LNCAP (cell line): ENCODE results near the gene TOP1.

Experiments used
- TF ChIP-seq, protein P1 (sequence below): fragments of 450-650 bp; IDR thresholded peaks from 2 replicates; pipeline ENCODE4 v1.5.1; 2017; ENCODE audit warnings: mild to moderate bottlenecking

Gene TOP1

GRCh38 chr20:41119614-41120561 is 91.3 kb downstream of the TOP1 start:
- TF ChIP-seq, protein P1, sequence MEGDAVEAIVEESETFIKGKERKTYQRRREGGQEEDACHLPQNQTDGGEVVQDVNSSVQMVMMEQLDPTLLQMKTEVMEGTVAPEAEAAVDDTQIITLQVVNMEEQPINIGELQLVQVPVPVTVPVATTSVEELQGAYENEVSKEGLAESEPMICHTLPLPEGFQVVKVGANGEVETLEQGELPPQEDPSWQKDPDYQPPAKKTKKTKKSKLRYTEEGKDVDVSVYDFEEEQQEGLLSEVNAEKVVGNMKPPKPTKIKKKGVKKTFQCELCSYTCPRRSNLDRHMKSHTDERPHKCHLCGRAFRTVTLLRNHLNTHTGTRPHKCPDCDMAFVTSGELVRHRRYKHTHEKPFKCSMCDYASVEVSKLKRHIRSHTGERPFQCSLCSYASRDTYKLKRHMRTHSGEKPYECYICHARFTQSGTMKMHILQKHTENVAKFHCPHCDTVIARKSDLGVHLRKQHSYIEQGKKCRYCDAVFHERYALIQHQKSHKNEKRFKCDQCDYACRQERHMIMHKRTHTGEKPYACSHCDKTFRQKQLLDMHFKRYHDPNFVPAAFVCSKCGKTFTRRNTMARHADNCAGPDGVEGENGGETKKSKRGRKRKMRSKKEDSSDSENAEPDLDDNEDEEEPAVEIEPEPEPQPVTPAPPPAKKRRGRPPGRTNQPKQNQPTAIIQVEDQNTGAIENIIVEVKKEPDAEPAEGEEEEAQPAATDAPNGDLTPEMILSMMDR = no peak

DNA sequence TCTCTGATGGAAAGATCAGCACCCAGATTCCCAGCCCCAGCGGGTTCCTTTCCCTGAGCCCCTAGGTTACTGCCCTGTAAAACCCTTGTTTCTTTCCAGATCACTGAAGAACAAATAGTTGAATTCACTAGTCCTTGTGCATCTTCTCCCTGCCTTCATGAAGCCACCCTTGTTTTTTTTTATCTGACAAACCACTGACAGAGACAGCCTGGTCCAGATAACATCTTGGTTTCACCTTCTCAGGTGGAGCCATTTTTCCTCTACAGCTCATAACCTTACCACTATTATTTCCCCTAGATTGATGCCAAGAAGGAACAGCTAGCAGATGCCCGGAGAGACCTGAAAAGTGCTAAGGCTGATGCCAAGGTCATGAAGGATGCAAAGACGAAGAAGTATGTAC is 92.8 kb downstream of the TOP1 start:
- TF ChIP-seq, protein P1 = no peak

GRCh38 chr20:41123631-41124030 is 95.0 kb downstream of the TOP1 start:
- TF ChIP-seq, protein P1 = no peak

GRCh38 chr20:41124451-41125094 is 96.0 kb downstream of the TOP1 start:
- TF ChIP-seq, protein P1 = no peak

GRCh38 chr20:41125530-41126457 is 97.2 kb downstream of the TOP1 start:
- TF ChIP-seq, protein P1 = no peak

DNA sequence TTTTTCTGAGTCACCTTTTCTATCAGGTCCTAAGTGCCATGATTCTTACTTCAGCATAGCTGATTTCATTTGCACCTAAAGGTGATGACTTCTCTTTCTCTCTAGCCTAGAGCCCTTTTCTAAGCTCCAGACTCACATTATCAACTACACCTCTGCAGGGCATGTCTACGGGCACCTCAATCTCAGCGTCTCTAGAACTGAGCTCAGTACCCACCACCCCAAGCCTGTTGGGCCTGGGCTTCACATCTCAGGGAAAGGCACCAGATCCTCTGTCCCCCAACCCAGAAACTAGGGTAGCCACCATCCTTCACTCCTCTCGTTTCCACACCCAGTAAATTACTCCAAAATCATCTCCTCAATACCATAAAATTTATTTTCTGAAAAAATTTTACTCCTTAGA is 98.1 kb downstream of the TOP1 start:
- TF ChIP-seq, protein P1 = no peak
